Thoracic aorta endothelial cell (primary cell): Measurements from ENCODE around the gene IGFL1. TPM values are rescaled to one million over a fixed set of nuclear protein-coding genes. Genes with fewer than 3 reads are reported as not detected.

Experiments used
- total RNA-seq: library from RNA; depleted of rRNA; stranded (reverse); fragments of >200 nt; gene quantifications from 2 replicates; pipeline ENCODE4 v1.2.3, GENCODE V29; 2012

IGFL1 gene
- not detected in 2 replicates for total RNA-seq

DNA sequence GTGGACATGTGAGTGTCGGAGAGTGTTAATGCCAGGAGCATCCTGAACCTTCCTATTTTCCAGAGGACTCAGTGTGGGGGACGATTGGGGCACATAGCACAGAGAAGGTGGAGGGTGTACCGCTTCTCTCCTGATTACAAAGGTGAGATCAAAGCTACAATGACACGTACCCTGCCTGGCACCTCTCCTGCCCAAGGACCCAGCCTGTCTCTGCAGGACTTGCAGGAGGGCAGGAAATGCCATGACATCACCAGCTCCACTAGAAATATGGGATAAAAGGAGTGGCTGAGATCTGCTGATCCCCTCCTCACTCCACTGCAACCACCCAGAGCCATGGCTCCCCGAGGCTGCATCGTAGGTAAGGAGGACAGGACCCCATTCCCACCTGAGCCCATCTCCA, at the start of gene IGFL1:
Gene IGFL1 (plus strand): TSS at position 301 of the 400 bp plus-strand sequence. CDS start 33 bp downstream, at position 334.

Other genes starting within 250 kb of the IGFL1 start
- gene CCDC61, start 234.3 kb upstream of the IGFL1 start, total RNA-seq, result 6.0 and 6.8 TPM in 2 replicates
- gene PGLYRP1, start 206.7 kb upstream of the IGFL1 start, total RNA-seq, result not detected in 2 replicates
- 0.13 TPM in 1 of 2 replicates, not detected in the other for gene IGFL4, start 188.7 kb upstream of the IGFL1 start, total RNA-seq
- not detected in 2 replicates for gene IGFL3, start 105.1 kb upstream of the IGFL1 start, total RNA-seq
- gene IGFL2, start 81.5 kb upstream of the IGFL1 start, total RNA-seq, result not detected in 2 replicates
- 2.1 and 9.0 TPM in 2 replicates for gene HIF3A, start 67.3 kb downstream of the IGFL1 start, total RNA-seq
- gene PPP5C, start 117.3 kb downstream of the IGFL1 start, total RNA-seq, result 76.2 and 91.0 TPM in 2 replicates
- 0.13 and 0.36 TPM in 2 replicates for gene CCDC8, start 183.8 kb downstream of the IGFL1 start, total RNA-seq
- 0.07 TPM in 1 of 2 replicates, not detected in the other for gene PNMA8C, start 199.2 kb downstream of the IGFL1 start, total RNA-seq
- 1.9 and 7.3 TPM in 2 replicates for gene PNMA8A, start 241.8 kb downstream of the IGFL1 start, total RNA-seq